GM12875 (cell line): ENCODE data around the gene CACNA1I.

Experiments
- H3K4me3 ChIP-seq: one replicate; pipeline ENCODE4 v1.5.1; 2011; ENCODE audit warnings: low read depth, low read length, control low read depth
- TF ChIP-seq, protein P1 (sequence below): IDR thresholded peaks from 2 replicates; pipeline ENCODE4 v1.5.1; 2011; ENCODE audit warnings: low read depth, mild to moderate bottlenecking, control low read depth, inconsistent platforms, low read length, moderate library complexity, borderline replicate concordance; ENCODE audit not compliant: insufficient read depth

Gene CACNA1I

DNA sequence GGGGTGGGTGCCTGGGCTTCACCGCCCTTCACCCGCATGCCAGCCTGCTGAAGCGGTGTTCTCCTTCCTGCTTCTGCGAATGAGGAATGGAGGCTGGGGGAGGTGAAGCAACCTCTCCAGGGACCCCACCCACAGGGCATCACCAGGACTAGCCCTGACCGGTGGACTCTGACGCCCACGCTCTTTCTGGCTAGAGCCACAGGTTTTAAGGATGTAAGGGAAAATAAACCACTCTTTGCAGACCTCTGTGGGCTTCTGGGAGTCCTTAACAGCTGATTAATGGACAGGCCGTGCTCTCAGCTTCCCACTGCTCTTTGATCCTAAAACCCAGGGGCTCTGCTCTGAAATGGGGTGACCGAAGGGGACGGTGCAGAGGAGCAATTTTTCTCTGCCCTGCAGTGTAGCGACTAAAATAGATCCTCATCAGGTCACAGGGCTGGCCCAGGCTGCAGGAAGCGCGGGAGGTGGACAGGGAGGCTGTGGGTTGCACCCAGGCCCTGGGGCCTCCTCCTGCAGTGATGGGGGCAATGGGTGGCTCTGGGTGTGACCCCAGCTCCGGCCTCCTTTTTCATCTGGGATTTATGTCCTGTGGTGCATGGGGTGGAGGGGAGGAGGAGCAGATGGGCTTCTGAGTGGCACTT is 127.4 kb downstream of the CACNA1I start:
- no peak overlapping the region for H3K4me3 ChIP-seq
- TF ChIP-seq, protein P1, sequence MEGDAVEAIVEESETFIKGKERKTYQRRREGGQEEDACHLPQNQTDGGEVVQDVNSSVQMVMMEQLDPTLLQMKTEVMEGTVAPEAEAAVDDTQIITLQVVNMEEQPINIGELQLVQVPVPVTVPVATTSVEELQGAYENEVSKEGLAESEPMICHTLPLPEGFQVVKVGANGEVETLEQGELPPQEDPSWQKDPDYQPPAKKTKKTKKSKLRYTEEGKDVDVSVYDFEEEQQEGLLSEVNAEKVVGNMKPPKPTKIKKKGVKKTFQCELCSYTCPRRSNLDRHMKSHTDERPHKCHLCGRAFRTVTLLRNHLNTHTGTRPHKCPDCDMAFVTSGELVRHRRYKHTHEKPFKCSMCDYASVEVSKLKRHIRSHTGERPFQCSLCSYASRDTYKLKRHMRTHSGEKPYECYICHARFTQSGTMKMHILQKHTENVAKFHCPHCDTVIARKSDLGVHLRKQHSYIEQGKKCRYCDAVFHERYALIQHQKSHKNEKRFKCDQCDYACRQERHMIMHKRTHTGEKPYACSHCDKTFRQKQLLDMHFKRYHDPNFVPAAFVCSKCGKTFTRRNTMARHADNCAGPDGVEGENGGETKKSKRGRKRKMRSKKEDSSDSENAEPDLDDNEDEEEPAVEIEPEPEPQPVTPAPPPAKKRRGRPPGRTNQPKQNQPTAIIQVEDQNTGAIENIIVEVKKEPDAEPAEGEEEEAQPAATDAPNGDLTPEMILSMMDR: no peak

DNA sequence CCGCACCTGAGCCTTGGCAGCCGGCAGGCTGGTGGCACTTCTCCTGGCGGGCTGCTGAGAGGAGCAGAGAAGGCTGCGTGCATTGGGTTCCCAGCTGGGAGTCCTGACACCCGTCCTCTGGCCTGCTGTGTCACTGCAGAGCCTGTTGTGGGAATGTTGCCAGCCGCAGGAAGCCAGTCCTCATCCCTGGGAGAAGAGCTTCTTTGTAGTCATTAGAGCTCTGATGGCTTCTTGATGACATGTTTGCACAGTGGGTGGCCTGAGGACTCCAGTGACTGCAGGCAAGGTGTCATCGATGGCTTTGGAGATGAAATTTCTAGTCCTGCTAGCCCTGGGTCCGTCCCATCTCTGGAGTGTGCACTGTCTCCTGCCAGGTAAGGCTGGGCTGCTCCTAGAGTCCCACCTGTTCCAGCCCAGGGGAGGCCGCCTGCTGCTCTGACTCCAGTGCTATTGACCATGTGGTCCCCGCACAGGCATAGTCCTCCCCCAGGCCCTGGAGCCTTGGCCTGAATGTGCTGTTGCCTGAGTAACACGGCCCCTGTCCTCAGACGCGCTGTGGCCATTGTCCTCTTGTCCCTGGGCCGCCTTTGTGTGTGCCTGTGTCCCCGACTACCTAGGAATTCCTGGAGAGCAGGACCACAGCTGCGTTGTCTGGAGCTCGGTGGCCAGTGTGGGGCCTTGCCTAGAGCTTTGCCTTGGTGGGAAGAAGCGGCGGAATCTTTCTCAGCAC is 129.2 kb downstream of the CACNA1I start:
- TF ChIP-seq, protein P1: no peak
- H3K4me3 ChIP-seq: no peak overlapping the region

DNA sequence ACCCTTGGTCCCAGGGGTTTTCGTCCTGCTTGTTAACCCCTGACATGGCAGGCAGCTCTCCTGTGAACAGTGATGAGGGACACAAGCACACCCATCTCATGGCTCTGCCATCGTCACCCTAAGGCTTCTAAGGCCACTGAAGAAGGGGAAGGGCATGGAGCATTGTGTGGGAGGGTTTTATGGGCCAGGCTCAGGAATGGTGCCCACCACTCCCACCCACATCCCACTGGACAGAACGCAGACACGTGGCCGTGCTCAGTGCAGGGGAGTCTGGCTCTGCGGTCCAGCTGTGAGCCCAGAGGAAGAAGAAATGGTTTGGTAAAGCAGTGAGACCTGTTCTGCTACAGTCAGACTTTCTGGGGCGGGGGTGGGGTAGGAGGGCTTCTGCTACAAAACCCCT is 130.0 kb downstream of the CACNA1I start:
- TF ChIP-seq, protein P1: no peak
- no peak overlapping the region for H3K4me3 ChIP-seq

DNA sequence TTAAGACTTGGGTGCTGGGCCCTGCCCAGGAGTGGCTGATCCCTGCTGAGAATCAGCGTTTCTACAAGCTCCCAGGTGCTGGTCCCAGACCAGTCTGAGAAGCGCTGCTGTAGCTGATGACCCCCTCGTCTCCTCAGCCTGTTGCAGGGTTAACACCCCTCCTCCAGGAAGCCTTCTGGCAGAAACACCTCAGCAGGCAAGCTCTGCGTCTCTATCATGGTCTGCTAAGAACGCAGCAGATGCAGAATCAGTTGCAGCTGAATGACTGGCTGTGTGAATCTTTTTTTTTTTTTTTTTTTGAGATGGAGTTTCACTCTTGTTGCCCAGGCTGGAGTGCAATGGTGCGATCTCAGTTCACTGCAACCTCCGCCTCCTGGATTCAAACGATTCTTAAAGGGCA is 132.5 kb downstream of the CACNA1I start:
- TF ChIP-seq, protein P1: no peak
- no peak overlapping the region for H3K4me3 ChIP-seq

DNA sequence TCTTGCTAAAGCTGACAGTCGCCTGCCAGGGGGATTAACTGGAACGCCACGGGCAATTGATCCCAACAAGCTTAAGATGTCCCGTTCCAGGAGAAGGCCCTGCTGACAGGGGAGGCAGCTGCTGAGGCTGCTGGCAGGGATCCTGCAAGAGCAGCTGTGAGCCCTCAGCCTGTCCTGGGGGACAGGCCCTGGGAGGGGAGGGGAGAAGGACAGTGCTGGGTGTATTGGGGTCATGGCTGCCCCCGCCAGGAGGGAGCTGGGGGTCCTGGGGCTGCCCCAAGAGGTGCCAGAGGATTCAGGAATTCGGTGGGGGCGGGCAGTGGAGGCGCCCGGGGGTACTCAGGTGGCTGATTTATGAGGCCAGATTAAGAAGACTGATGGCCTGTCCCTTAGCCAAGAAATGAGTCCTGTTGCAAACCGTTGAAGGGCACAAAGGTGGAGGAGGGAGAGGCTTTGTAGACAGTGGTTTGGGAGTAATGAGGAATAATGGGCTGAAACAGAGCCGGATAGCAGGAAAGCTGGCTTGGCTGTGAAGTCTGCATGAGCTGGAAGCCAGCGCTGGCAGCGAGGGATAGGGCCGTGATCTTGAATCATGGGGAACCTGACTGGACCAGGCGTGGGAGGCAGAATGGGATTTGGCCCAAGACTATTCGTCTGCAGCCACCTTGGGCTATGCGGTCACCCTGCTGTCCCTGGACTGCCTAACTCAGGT is 133.5 kb downstream of the CACNA1I start:
- H3K4me3 ChIP-seq: no peak overlapping the region
- TF ChIP-seq, protein P1: no peak

DNA sequence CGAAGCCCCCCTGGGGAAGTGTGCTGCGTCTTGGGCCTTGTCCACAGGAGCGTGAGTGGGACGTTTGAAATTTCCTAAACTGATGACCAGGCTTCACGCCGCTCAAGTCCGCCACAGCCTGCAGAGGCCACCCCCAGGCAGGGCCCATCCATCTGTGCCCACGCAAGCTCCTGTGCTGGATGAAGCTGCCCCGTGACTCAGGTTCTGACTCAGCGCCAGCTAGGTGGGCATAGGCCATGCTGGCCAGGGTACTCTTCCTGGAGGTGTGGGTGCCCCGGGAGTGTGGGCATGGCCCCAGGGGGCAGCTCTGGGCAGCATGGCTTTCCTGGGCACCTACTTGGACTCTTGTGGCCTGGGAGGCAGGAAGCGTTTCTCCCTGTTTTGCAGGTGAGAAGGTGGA is 134.8 kb downstream of the CACNA1I start:
- TF ChIP-seq, protein P1: no peak

More for the DNA sequence above, 134.8 kb downstream of the CACNA1I start:
- H3K4me3 ChIP-seq: no peak overlapping the region
